Esophagus squamous epithelium (tissue), 4 donors: Measurements from ENCODE around the gene RILPL1.

Experiments used
- POLR2A ChIP-seq, 4 donors: fragments of 450-650 bp; IDR thresholded peaks; one replicate each; pipeline ENCODE4 v1.6.1; 2017; ENCODE audit warnings: antibody characterized with exemption in 4 of 4, mild to moderate bottlenecking in 4 of 4, moderate library complexity in 3 of 4
- TF ChIP-seq, protein P1 (sequence below), 6 experiments: fragments of 450-650 bp in 4 of 6; fragments of 200-600 bp in 2 of 6; sonication (generic) in 2 of 6; IDR thresholded peaks; one replicate each; pipeline ENCODE4 v1.5.1; 2016 to 2019; ENCODE audit warnings: antibody characterized with exemption in 6 of 6, mild to moderate bottlenecking in 4 of 6, moderate library complexity in 4 of 6

DNA sequence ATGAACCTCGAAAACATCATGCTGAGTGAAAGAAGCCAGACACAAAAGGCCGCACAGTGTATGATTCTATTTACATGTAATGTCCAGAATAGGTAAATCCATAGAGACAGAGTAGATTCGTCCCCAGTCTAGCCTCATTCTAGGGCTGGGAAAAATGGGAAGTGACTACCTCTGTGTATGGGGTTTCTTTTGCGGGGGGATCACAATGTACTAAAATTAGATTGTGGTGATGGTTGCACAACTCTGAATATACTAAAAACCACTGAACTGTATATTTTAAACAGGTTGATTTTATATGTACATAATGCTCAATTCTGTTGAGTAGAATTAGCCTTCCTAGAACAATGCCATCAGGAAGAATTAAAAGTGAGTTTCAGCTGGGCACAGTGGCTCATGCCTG, 90.7 kb downstream of the RILPL1 start:
- TF ChIP-seq, protein P1, sequence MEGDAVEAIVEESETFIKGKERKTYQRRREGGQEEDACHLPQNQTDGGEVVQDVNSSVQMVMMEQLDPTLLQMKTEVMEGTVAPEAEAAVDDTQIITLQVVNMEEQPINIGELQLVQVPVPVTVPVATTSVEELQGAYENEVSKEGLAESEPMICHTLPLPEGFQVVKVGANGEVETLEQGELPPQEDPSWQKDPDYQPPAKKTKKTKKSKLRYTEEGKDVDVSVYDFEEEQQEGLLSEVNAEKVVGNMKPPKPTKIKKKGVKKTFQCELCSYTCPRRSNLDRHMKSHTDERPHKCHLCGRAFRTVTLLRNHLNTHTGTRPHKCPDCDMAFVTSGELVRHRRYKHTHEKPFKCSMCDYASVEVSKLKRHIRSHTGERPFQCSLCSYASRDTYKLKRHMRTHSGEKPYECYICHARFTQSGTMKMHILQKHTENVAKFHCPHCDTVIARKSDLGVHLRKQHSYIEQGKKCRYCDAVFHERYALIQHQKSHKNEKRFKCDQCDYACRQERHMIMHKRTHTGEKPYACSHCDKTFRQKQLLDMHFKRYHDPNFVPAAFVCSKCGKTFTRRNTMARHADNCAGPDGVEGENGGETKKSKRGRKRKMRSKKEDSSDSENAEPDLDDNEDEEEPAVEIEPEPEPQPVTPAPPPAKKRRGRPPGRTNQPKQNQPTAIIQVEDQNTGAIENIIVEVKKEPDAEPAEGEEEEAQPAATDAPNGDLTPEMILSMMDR (IDR thresholded peaks at IDR 0.05): no peak
- no peak for TF ChIP-seq POLR2A (IDR thresholded peaks at IDR 0.05)
